GM18517 (cell line): ENCODE data around the gene STAT1.
"Not testable (repeated sequence)": the region's sequence is repeated elsewhere in the genome, so short reads cannot be mapped to it uniquely, and the experiment has no call there.

Source experiments
- ATAC-seq: cut with Tn5 transposase; IDR thresholded peaks from one replicate; pipeline ENCODE4 v1.9.1; 2021; ENCODE audit warnings: mild to moderate bottlenecking, moderate library complexity; ENCODE audit not compliant: unreplicated experiment

STAT1 gene

DNA sequence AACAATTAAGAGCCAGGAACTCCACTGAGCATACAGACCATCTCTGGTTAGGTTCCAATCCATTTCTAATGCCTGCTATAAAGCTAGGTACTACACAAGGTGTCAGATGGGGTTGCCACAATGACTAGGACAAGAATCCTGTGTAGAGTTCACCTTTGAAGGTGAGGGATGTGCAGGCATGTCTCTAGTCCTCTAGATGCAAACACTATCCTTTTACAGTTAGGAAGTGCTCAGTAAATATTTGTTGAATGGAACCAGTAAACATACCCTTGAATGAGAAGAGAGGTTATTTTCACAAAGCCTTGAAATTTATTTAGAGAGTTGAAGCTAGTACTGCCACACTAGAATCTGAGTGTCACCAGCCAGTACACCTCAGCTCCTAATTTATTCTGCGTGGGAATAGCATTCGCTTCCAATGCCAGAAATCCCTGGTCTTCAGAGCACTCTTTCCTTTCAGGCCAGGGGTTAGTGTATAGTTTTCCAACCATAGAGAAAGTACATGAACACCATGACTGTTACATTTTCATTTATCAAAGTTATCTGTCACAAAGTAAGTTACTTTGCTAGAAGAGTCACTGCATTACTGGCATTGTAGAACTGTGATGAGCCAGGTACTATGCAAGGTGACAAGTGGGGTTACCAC is 48.3 kb downstream of the STAT1 start:
- no peak for ATAC-seq

- no peak for ATAC-seq
These were observed 49.7 kb downstream of the STAT1 start for GRCh38 chr2:190964170-190964795.

DNA sequence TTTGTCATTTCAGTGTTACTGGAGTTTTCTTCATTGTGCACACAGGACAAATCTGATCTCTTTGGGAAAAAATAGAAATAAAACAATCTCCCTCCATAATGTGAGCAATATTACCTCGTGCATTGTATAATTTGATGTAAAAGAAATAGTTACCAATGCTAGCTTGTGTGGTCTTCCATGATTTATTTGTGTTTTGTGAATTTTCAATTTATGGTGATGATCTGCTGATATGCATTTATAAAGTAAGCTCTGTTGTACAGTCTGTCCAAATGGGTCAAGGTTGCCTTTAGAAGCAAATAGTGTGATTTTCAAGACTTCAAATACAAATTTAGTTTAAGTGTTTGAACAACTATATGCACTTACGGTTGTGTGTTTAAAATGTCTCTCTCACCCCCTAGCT is 50.9 kb downstream of the STAT1 start:
- no peak for ATAC-seq

DNA sequence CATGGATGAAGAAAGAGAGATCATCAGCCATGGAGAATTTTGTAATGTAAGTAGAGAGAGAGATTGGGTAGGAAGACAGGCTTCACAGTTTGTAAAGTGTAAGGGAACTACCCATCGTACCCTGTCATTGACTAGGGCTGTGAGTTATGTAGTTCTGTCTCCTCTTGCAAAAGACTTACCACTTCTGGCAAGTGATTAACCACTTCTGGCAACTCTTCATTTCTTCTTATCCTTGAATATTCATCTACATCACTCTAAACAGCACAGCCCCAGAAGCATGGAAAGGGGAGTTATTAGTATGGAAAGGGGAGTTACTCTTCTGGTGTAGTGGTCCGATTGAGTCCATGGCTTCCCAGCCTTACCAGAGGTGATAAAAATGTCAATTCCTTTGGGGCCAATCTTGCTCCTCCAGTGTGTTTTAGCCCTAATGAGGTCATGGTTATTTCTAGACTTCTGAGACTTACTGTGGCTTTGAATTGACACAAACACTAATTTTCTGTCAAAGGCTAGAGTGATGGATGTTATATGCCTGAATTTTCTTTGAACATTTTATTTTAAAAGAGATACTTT is 52.0 kb downstream of the STAT1 start:
- ATAC-seq: no peak

DNA sequence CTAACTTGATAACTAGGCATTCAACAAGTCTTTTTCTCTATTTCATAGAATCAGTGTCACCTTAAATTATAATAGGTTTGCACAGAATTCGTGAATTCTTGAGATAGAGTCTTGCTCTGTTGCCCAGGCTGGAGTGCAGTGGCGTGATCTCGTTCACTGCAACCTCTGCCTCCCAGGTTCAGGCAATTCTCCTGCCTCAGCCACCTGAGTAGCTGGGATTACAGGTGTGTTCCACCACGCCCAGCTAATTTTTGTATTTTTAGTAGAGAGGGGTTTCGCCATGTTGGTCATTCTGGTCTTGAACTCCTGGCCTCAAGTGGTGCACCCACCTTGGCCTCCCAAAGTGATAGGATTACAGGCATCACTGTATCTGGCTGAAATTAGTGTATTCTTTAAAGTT is 52.9 kb downstream of the STAT1 start:
- not testable (repeated sequence) for ATAC-seq

- ATAC-seq: no peak
These were observed 53.8 kb downstream of the STAT1 start for GRCh38 chr2:190959911-190960788.

GRCh38 chr2:190953257-190953656 is 60.7 kb downstream of the STAT1 start:
- no peak for ATAC-seq

DNA sequence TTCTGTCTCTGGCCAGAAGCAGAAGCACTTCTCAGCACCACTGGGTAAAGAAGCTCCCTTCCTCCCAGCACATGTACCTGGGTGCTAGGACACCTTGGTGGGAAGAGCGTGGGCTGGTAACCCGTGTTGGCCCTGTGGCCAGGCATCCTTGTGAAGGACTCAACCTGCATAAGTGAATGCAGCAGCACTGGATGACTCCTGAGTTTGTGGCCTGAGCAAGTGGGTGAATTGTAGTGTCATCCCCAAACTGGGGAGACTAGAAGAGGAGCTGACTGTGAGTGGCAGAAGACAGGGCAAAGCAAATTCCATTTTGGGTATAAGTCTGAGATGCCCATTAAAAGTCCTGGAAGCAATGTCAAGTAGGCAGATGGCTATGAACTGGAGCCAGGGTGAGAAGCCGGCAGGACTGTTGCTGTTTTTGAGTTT is 63.4 kb downstream of the STAT1 start:
- no peak for ATAC-seq

DNA sequence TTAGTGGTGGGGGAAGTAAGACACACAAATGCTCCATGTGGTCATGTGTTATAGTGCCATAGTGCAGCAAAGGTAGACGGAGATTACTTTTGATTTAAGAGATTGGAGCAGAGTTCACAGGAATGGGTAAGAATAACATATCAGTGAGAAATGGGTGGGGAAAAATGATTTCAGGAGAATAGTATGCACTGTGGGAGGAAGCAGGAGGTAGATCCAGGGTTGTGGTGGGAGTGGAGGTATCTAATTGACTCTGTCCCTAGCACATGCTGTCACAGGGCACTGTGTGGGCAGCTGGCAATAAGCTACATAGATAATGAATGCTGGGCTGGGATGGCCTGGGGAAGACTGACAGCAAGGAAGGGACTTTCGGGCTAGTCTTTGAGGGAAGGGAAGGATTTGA is 65.3 kb downstream of the STAT1 start:
- ATAC-seq: no peak

DNA sequence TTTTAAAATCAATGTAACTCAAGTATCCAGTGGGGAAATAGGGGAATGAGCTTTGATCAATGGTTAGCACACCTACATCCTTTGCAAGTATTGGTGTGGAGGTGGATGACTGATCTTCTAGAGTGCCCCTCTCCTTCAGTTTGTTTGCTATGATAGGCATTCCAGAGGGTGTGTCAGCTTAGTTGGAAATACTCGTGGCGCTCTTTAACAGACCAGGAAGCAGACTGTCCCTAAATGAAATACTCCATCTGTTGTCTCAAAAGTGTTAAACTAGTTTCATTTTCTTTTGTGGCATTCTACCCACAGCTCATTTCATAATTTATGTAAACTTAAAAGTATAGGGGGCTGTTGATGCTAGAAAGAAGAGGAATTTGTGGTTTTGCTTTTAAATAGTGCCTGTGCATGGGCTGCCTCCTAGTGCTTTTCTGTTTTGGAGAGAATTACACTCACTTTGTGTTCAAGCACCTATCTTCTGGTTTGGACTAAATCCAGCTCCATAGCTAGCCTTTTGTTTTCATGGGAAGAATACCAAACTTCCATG is 66.2 kb downstream of the STAT1 start:
- ATAC-seq: peak; percentile 64

DNA sequence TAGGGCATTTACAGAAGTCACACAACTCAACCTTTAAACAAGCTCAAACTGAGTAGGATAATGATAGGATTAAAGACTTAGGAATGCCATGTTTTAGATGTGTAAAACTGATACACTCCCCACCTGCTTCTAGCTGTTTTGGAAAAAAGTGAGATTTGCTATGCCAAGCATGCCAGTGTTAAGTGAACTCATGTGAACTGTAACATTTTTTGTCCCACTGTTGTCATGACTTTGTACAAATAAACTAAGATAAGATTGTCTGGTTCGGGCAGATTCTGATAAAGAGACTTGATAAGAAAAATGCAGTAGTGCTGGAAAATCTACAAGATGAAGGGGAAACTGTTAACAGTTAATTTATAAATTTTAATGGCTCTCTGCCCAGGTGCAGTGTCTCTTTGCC is 66.8 kb downstream of the STAT1 start:
- ATAC-seq: no peak

- no peak for ATAC-seq
These were observed 70.3 kb downstream of the STAT1 start for GRCh38 chr2:190943706-190944105.

GRCh38 chr2:190942697-190943096 is 71.3 kb downstream of the STAT1 start:
- no peak for ATAC-seq

- no peak for ATAC-seq
These were observed 72.4 kb downstream of the STAT1 start for GRCh38 chr2:190941571-190941970.

DNA sequence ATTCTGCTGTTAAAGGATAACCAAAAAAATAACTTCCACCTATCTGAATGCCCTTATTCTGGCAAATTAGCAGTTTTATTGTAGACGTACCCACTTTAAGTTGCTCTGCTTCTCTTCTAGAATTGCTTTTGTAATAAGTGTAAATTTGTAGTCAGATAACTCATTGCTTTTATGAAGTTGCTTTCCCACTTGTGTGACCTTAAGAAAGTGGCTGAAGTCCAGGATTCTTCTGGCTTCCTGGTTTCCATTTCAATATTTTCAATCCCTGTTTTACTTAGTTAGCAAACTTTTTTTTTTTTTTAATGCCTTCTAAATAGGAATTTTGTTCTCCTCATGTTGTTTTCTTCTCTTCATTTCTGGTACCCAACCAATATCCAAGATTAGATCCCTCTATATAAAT is 73.5 kb downstream of the STAT1 start:
- ATAC-seq: no peak

- ATAC-seq: no peak
These were observed 75.1 kb downstream of the STAT1 start for GRCh38 chr2:190938771-190939335.

GRCh38 chr2:190935054-190935453 is 78.9 kb downstream of the STAT1 start:
- no peak for ATAC-seq

DNA sequence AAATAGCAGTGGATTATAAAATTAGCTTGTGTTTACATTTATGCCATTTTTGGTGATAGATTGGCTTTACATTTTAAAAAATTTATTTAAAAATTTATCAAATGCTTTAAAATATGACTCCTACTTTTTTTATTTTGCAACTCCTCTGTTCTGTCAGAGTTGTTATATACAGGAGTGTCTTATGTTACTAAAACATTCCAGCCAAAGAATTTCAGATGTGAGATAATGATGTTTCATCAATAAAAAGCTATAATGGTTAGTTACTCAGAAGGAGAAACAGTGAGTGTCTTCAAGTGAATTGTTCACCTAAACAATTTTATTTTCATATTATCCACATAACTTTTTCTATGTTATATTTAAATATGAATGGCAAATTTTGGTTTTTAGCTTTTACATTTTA is 80.6 kb downstream of the STAT1 start:
- no peak for ATAC-seq

- no peak for ATAC-seq
These were observed 81.5 kb downstream of the STAT1 start for GRCh38 chr2:190932514-190932913.

- no peak for ATAC-seq
These were observed 83.6 kb downstream of the STAT1 start for GRCh38 chr2:190930411-190930810.

GRCh38 chr2:190929919-190930318 is 84.1 kb downstream of the STAT1 start:
- no peak for ATAC-seq
